Liver (tissue), 9 donors: ENCODE results near the gene LYRM2. TPM values are rescaled to one million over a fixed set of nuclear protein-coding genes. Genes with fewer than 3 reads are reported as not detected.

Source experiments
- DNase-seq: peaks from one replicate; pipeline ENCODE4 v3.0.0-alpha.2; 2017; ENCODE audit warnings: low spot score
- H3K27ac ChIP-seq, 2 donors: one replicate each; pipeline ENCODE4 v1.7.0; 2013; ENCODE audit warnings: inconsistent platforms in 2 of 2, low read length in 2 of 2, control low read depth in 1 of 2, low read depth in 1 of 2, mild to moderate bottlenecking in 1 of 2
- H3K27me3 ChIP-seq, 4 donors: one replicate each; pipeline versions ENCODE4 v1.6.1 to v1.7.0; 2013; ENCODE audit warnings: low read length in 3 of 4, inconsistent platforms in 1 of 4, mild to moderate bottlenecking in 1 of 4, moderate library complexity in 1 of 4; ENCODE audit not compliant: control insufficient read depth in 4 of 4, insufficient read depth in 4 of 4
- H3K36me3 ChIP-seq, 4 donors: one replicate each; pipeline versions ENCODE4 v1.6.1 to v1.7.0; 2013; ENCODE audit warnings: low read length in 3 of 4, mild to moderate bottlenecking in 3 of 4, low read depth in 1 of 4, moderate library complexity in 1 of 4; ENCODE audit not compliant: control insufficient read depth in 4 of 4, insufficient read depth in 3 of 4
- H3K4me1 ChIP-seq, 4 donors: one replicate each; pipeline versions ENCODE4 v1.6.1 to v1.7.0; 2013; ENCODE audit warnings: low read length in 3 of 4, mild to moderate bottlenecking in 3 of 4, moderate library complexity in 1 of 4; ENCODE audit not compliant: control insufficient read depth in 4 of 4, insufficient read depth in 4 of 4
- H3K4me3 ChIP-seq, 3 donors: one replicate each; pipeline versions ENCODE4 v1.6.1 to v1.7.0; 2013; ENCODE audit warnings: low read length in 3 of 3, control low read depth in 1 of 3, low read depth in 1 of 3, mild to moderate bottlenecking in 1 of 3
- H3K9ac ChIP-seq, 2 donors: one replicate each; pipeline ENCODE4 v1.7.0; 2013; ENCODE audit warnings: low read length in 2 of 2, mild to moderate bottlenecking in 2 of 2, moderate library complexity in 2 of 2, control low read depth in 1 of 2, low read depth in 1 of 2
- H3K9me3 ChIP-seq, 4 donors: one replicate each; pipeline versions ENCODE4 v1.6.1 to v1.7.0; 2013; ENCODE audit warnings: low read length in 3 of 4; ENCODE audit not compliant: control insufficient read depth in 4 of 4
- EGR1 ChIP-seq, 2 donors: IDR thresholded peaks; 2 replicates each; pipeline ENCODE4 v1.6.1; 2016 to 2018; ENCODE audit warnings: antibody characterized with exemption in 2 of 2, low read depth in 2 of 2
- FOXA1 ChIP-seq: IDR thresholded peaks from 2 replicates; pipeline ENCODE4 v1.6.1; 2016; ENCODE audit warnings: antibody characterized with exemption
- FOXA2 ChIP-seq: IDR thresholded peaks from 2 replicates; pipeline ENCODE4 v1.6.1; 2016; ENCODE audit warnings: antibody characterized with exemption
- GABPA ChIP-seq, 2 donors: IDR thresholded peaks in 1 of 2; conservative IDR thresholded peaks in 1 of 2; 2 replicates each; pipeline ENCODE4 v1.6.1; 2016; ENCODE audit warnings: antibody characterized with exemption in 2 of 2, mild to moderate bottlenecking in 1 of 2, moderate library complexity in 1 of 2
- HNF4A ChIP-seq, 2 donors: conservative IDR thresholded peaks; 2 replicates each; pipeline ENCODE4 v1.6.1; 2016; ENCODE audit warnings: antibody characterized with exemption in 2 of 2, mild to moderate bottlenecking in 2 of 2
- HNF4G ChIP-seq: IDR thresholded peaks from 2 replicates; pipeline ENCODE4 v1.6.1; 2016; ENCODE audit warnings: antibody characterized with exemption
- JUND ChIP-seq, 2 donors: IDR thresholded peaks; 2 replicates each; pipeline ENCODE4 v1.6.1; 2016; ENCODE audit warnings: antibody characterized with exemption in 2 of 2
- MAX ChIP-seq: IDR thresholded peaks from 2 replicates; pipeline ENCODE4 v1.6.1; 2016; ENCODE audit warnings: antibody characterized with exemption
- NR2F2 ChIP-seq: IDR thresholded peaks from 2 replicates; pipeline ENCODE4 v1.6.1; 2016; ENCODE audit warnings: antibody characterized with exemption
- RXRA ChIP-seq, 2 donors: IDR thresholded peaks; 2 replicates each; pipeline ENCODE4 v1.6.1; 2017 to 2018; ENCODE audit warnings: antibody characterized with exemption in 2 of 2, mild to moderate bottlenecking in 1 of 2
- SP1 ChIP-seq: IDR thresholded peaks from 2 replicates; pipeline ENCODE4 v1.6.1; 2018; ENCODE audit warnings: antibody characterized with exemption, mild to moderate bottlenecking
- TAF1 ChIP-seq: conservative IDR thresholded peaks from 2 replicates; pipeline ENCODE4 v1.6.1; 2016; ENCODE audit warnings: antibody characterized with exemption, mild to moderate bottlenecking
- YY1 ChIP-seq: IDR thresholded peaks from 2 replicates; pipeline ENCODE4 v1.6.1; 2016; ENCODE audit warnings: antibody characterized with exemption, mild to moderate bottlenecking
- WGBS: extraction: QIAGEN DNeasy Blood & Tissue Kit; methylation state at CpG from one replicate; pipeline ENCODE4 v1.1.7; 2013; 5-methylcytosine and 5-hydroxymethylcytosine counted together
- polyA plus RNA-seq, 2 donors: library from polyadenylated mRNA; stranded (reverse) in 1 of 2; unstranded in 1 of 2; fragments of 200-250 nt in 1 of 2; fragments of >200 nt in 1 of 2; fragmentation: Nextera tagmentation in 1 of 2; extraction: Ambion mirVana in 1 of 2; gene quantifications; one replicate each; pipeline versions ENCODE4 v1.2.1 to v1.2.3, GENCODE V29; 2013 to 2015
- total RNA-seq, 2 donors: library from RNA; depleted of rRNA; stranded (reverse); fragments of >200 nt; gene quantifications; one replicate each; pipeline ENCODE4 v1.2.3, GENCODE V29; 2014
- TF ChIP-seq, protein P1 (sequence below): fragments of 150-350 bp; IDR thresholded peaks from 2 replicates; pipeline ENCODE4 v1.5.1; 2017; ENCODE audit warnings: improper control_type of control experiment, low read depth, low read length; ENCODE audit not compliant: missing input control
- TF ChIP-seq, protein P2 (sequence below): IDR thresholded peaks from 2 replicates; pipeline ENCODE4 v1.6.1; 2016; ENCODE audit warnings: antibody characterized with exemption
- donor health status: healthy.
- donor health status: healthy.
- donor health status: healthy.
- donor health status: healthy.
- donor health status: healthy.

LYRM2 gene
- total and polyA plus RNA-seq, 4 donors = 8.9 to 34.7 (median 12.4) TPM

DNA sequence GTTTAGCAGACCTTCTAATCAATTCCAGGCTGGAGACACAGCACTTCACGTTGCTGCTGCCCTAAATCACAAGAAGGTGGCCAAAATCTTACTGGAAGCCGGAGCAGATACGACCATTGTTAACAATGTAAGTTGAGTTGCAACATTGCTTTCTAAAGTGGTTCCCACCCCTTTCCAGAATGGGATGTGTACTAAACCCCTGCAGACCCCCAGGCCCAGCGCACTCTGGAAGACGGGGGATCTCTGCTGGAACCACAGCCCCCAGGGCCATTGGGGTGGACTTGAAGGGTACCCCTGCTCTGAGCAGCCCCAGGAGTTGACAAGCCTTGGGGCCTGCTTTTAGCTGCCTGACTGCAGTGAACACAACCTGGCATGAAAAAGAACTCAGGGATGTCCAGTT is 22.0 kb downstream of the LYRM2 start (continued):
- TF ChIP-seq GABPA (IDR thresholded peaks at IDR 0.05 in 1 of 2, conservative IDR thresholded peaks at IDR 0.05 in 1 of 2) = no peak
- TF ChIP-seq SP1 = no peak
- no peak for TF ChIP-seq NR2F2
- TF ChIP-seq, protein P1, sequence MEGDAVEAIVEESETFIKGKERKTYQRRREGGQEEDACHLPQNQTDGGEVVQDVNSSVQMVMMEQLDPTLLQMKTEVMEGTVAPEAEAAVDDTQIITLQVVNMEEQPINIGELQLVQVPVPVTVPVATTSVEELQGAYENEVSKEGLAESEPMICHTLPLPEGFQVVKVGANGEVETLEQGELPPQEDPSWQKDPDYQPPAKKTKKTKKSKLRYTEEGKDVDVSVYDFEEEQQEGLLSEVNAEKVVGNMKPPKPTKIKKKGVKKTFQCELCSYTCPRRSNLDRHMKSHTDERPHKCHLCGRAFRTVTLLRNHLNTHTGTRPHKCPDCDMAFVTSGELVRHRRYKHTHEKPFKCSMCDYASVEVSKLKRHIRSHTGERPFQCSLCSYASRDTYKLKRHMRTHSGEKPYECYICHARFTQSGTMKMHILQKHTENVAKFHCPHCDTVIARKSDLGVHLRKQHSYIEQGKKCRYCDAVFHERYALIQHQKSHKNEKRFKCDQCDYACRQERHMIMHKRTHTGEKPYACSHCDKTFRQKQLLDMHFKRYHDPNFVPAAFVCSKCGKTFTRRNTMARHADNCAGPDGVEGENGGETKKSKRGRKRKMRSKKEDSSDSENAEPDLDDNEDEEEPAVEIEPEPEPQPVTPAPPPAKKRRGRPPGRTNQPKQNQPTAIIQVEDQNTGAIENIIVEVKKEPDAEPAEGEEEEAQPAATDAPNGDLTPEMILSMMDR = no peak
- no peak for TF ChIP-seq FOXA1
- TF ChIP-seq FOXA2 = no peak
- no peak for TF ChIP-seq YY1
- TF ChIP-seq HNF4G = no peak

- no peak overlapping the region for H3K4me3 ChIP-seq
- H3K27me3 ChIP-seq = no peaks in the 10 kb centered on the region
- H3K9ac ChIP-seq = no peak overlapping the region
- H3K27ac ChIP-seq = no peak overlapping the region
- DNase-seq = no peak
- TF ChIP-seq, protein P1 = no peak
- TF ChIP-seq EGR1 (IDR thresholded peaks at IDR 0.05; ENCODE audit: low read depth in 2 of 2) = no peak
- no peak for TF ChIP-seq MAX
- no peak for TF ChIP-seq HNF4A (conservative IDR thresholded peaks at IDR 0.05)
- TF ChIP-seq YY1 = no peak
- no peak for TF ChIP-seq JUND (IDR thresholded peaks at IDR 0.05)
- no peak for TF ChIP-seq RXRA (IDR thresholded peaks at IDR 0.05)
- H3K36me3 ChIP-seq = peaks cover 0 to 4% (median 0%) of the 10 kb centered on the region in 4 donors
- H3K4me1 ChIP-seq = no peaks in the 10 kb centered on the region
- no peaks in the 10 kb centered on the region for H3K9me3 ChIP-seq
- 90% methylated on average over 5 of the region's 5 CpGs for WGBS
Observed at GRCh38 chr6:89615882-89616281, 22.7 kb downstream of the LYRM2 start.

DNA sequence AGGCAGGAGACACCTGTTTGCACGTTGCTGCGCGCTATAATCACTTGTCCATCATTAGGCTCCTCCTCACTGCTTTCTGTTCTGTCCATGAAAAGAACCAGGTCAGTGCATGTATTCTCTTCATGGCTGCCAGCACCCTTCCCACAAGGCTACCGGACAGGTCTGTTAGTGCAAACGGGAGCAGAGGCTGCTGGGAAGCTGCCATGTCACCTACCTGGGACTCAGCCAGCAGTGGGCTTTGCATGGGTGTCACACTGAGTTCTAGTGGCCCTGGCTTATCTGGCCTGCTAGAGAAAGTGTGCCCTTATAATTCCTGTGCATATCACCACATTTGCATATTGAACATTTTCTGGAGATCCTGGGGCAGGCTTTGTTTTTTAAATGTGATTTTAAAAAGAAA is 24.8 kb downstream of the LYRM2 start:
- 77% methylated on average over 5 of the region's 5 CpGs for WGBS
- DNase-seq = no peak
- TF ChIP-seq, protein P2, sequence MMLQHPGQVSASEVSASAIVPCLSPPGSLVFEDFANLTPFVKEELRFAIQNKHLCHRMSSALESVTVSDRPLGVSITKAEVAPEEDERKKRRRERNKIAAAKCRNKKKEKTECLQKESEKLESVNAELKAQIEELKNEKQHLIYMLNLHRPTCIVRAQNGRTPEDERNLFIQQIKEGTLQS = no peak
- TF ChIP-seq HNF4A (conservative IDR thresholded peaks at IDR 0.05) (no peak), GABPA (IDR thresholded peaks at IDR 0.05 in 1 of 2, conservative IDR thresholded peaks at IDR 0.05 in 1 of 2) (no peak), MAX (no peak), FOXA2 (no peak), TAF1 (no peak), JUND (IDR thresholded peaks at IDR 0.05) (no peak), EGR1 (IDR thresholded peaks at IDR 0.05; ENCODE audit: low read depth in 2 of 2) (no peak)
- H3K27me3 ChIP-seq = no peaks in the 10 kb centered on the region
- H3K27ac ChIP-seq = no peak overlapping the region
- H3K36me3 ChIP-seq = peaks cover 0 to 4% (median 0%) of the 10 kb centered on the region in 4 donors
- H3K9me3 ChIP-seq = no peaks in the 10 kb centered on the region
- no peak overlapping the region for H3K4me3 ChIP-seq
- H3K4me1 ChIP-seq = no peaks in the 10 kb centered on the region
- H3K9ac ChIP-seq = no peak overlapping the region
